ENCODE data around the gene PRKRA. TPM values are rescaled to one million over a fixed set of nuclear protein-coding genes. Genes with fewer than 3 reads are reported as not detected.

Gene PRKRA
- total RNA-seq, 4 donors from 2014 or later, result 37.3 to 52.1 (median 45.5) TPM

Other genes with a start within 250 kb of the PRKRA start
- gene PJVK, start 203 bp upstream of the PRKRA start, total RNA-seq, result 1 to 10 TPM; 5.1 to 9.6 (median 6.8) TPM
- 10 to 100 TPM; 12.3 to 26.0 (median 17.5) TPM for gene FKBP7, start 27.4 kb upstream of the PRKRA start, total RNA-seq
- gene PLEKHA3, start 29.3 kb upstream of the PRKRA start, total RNA-seq, result 10 to 100 TPM in 2 of 4 donors, 1 to 10 TPM in 2; 7.2 to 14.4 (median 10.4) TPM

Measured in tibial nerve (tissue), 4 donors.